HG03135 (cell line): ENCODE results near the gene LCK.
"Not testable (repeated sequence)": the region's sequence is repeated elsewhere in the genome, so short reads cannot be mapped to it uniquely, and the experiment has no call there.

Source experiments
- ATAC-seq: cut with Tn5 transposase; IDR thresholded peaks from one replicate; pipeline ENCODE4 v1.9.1; 2021; ENCODE audit warnings: mild to moderate bottlenecking, moderate library complexity; ENCODE audit not compliant: unreplicated experiment

Gene LCK

GRCh38 chr1:32239337-32239736, 11.7 kb upstream of the LCK start:
- no peak for ATAC-seq

GRCh38 chr1:32239790-32240139, 11.3 kb upstream of the LCK start:
- ATAC-seq = no peak

GRCh38 chr1:32240140-32240951, 10.7 kb upstream of the LCK start:
- no peak for ATAC-seq

GRCh38 chr1:32241001-32241763, 9.9 kb upstream of the LCK start:
- no peak for ATAC-seq

- ATAC-seq = no peak
Measured at GRCh38 chr1:32242341-32242851, 8.7 kb upstream of the LCK start.

GRCh38 chr1:32246888-32247273, 4.2 kb upstream of the LCK start, which contains the start of gene FAM167B:
Gene FAM167B, plus strand, starts transcription at chr1:32247222. Its CDS starts 200 bp downstream, at chr1:32247422.
- ATAC-seq = no peak

GRCh38 chr1:32247452-32247851, 3.6 kb upstream of the LCK start:
- no peak for ATAC-seq

- no peak for ATAC-seq
Measured at GRCh38 chr1:32247983-32248889, 2.8 kb upstream of the LCK start.

- ATAC-seq = peak; percentile 62
Measured at GRCh38 chr1:32249831-32250525, 1.1 kb upstream of the LCK start.

GRCh38 chr1:32255072-32256071, 4.3 kb downstream of the LCK start:
- no peak for ATAC-seq

GRCh38 chr1:32256473-32257226, 5.6 kb downstream of the LCK start:
- no peak for ATAC-seq

- ATAC-seq = no peak
Measured at GRCh38 chr1:32257227-32257508, 6.1 kb downstream of the LCK start.

GRCh38 chr1:32263236-32263593, 12.2 kb downstream of the LCK start:
- not testable (repeated sequence) for ATAC-seq

- no peak for ATAC-seq
Measured at GRCh38 chr1:32263744-32264143, 12.7 kb downstream of the LCK start.

GRCh38 chr1:32265846-32266245, 14.8 kb downstream of the LCK start:
- ATAC-seq = no peak

GRCh38 chr1:32266921-32267591, 16.0 kb downstream of the LCK start:
- ATAC-seq = no peak

GRCh38 chr1:32269744-32270143, 18.7 kb downstream of the LCK start:
- no peak for ATAC-seq
